OCI-LY1 (cell line): Measurements from ENCODE around the gene KIAA1549.

ENCODE experiments used
- H2AFZ ChIP-seq: fragments of 200-600 bp; sonication (generic), shearing (Covaris generic); 2 replicates; pipeline ENCODE4 v1.6.0; 2014; ENCODE audit warnings: antibody characterized with exemption, mild to moderate bottlenecking, low read length
- H3F3A ChIP-seq: fragments of 200-600 bp; sonication (generic), shearing (Covaris generic); 2 replicates; pipeline ENCODE4 v1.6.0; 2014; ENCODE audit warnings: mild to moderate bottlenecking, antibody characterized with exemption, low read length, moderate library complexity; ENCODE audit not compliant: insufficient read depth
- H3K27ac ChIP-seq: fragments of 200-600 bp; sonication (generic); 2 replicates; pipeline ENCODE4 v1.5.1; 2014; ENCODE audit warnings: low read length, mixed run types, mild to moderate bottlenecking, low read depth; ENCODE audit not compliant: poor library complexity, severe bottlenecking
- H3K27me3 ChIP-seq: fragments of 200-600 bp; sonication (generic); 2 replicates; pipeline ENCODE4 v1.6.0; 2014; ENCODE audit warnings: antibody characterized with exemption, mild to moderate bottlenecking, low read length, moderate library complexity; ENCODE audit not compliant: insufficient read depth
- H3K36me3 ChIP-seq: fragments of 200-600 bp; sonication (generic); 2 replicates; pipeline ENCODE4 v1.6.1; 2014; ENCODE audit warnings: mild to moderate bottlenecking, antibody characterized with exemption, low read length, moderate library complexity, mixed read lengths; ENCODE audit not compliant: insufficient read depth
- H3K4me1 ChIP-seq: fragments of 200-600 bp; sonication (generic); 2 replicates; pipeline ENCODE4 v1.5.1; 2014; ENCODE audit warnings: mild to moderate bottlenecking, low read length, moderate library complexity; ENCODE audit not compliant: insufficient read depth, severe bottlenecking
- H3K4me2 ChIP-seq: fragments of 200-600 bp; sonication (generic), shearing (Covaris generic); 2 replicates; pipeline ENCODE4 v1.6.1; 2014; ENCODE audit warnings: low read length
- H3K4me3 ChIP-seq: fragments of 200-600 bp; sonication (generic); 2 replicates; pipeline ENCODE4 v1.5.1; 2014; ENCODE audit warnings: low read length, low read depth, mild to moderate bottlenecking, mixed read lengths; ENCODE audit not compliant: poor library complexity, severe bottlenecking
- H3K79me2 ChIP-seq: fragments of 200-600 bp; shearing (Covaris generic); 2 replicates; pipeline ENCODE4 v1.6.1; 2016; ENCODE audit warnings: mixed run types, low read length, mixed read lengths; ENCODE audit not compliant: insufficient read depth
- H3K9ac ChIP-seq: fragments of 200-600 bp; sonication (generic), shearing (Covaris generic); 2 replicates; pipeline ENCODE4 v1.6.1; 2014; ENCODE audit warnings: mild to moderate bottlenecking, low read length, mixed read lengths
- H3K9me2 ChIP-seq: fragments of 200-600 bp; sonication (generic), shearing (Covaris generic); 2 replicates; pipeline ENCODE4 v1.6.1; 2014; ENCODE audit warnings: low read depth, mild to moderate bottlenecking, low read length, mixed read lengths
- H3K9me3 ChIP-seq: fragments of 200-600 bp; shearing (Covaris generic); 2 replicates; pipeline ENCODE4 v1.6.1; 2014; ENCODE audit warnings: low read length, mixed read lengths
- H4K20me1 ChIP-seq: fragments of 200-600 bp; sonication (generic), shearing (Covaris generic); 2 replicates; pipeline ENCODE4 v1.6.0; 2016; ENCODE audit warnings: mild to moderate bottlenecking, low read length; ENCODE audit not compliant: insufficient read depth
- EZH2 ChIP-seq: fragments of 200-600 bp; sonication (generic), shearing (Covaris generic); IDR thresholded peaks from 2 replicates; pipeline ENCODE4 v1.8.0; 2017; ENCODE audit warnings: borderline replicate concordance, mixed run types, mild to moderate bottlenecking, antibody characterized with exemption, low read length, moderate library complexity, mixed read lengths
- TF ChIP-seq, protein P1 (sequence below): fragments of 200-600 bp; sonication (generic), shearing (Covaris generic); IDR thresholded peaks from 2 replicates; pipeline ENCODE4 v1.5.1; 2017; ENCODE audit warnings: mild to moderate bottlenecking, antibody characterized with exemption, low read length, moderate library complexity, mixed read lengths

The KIAA1549 gene

GRCh38 chr7:138963675-138964074 is 17.5 kb downstream of the KIAA1549 start:
- TF ChIP-seq, protein P1, sequence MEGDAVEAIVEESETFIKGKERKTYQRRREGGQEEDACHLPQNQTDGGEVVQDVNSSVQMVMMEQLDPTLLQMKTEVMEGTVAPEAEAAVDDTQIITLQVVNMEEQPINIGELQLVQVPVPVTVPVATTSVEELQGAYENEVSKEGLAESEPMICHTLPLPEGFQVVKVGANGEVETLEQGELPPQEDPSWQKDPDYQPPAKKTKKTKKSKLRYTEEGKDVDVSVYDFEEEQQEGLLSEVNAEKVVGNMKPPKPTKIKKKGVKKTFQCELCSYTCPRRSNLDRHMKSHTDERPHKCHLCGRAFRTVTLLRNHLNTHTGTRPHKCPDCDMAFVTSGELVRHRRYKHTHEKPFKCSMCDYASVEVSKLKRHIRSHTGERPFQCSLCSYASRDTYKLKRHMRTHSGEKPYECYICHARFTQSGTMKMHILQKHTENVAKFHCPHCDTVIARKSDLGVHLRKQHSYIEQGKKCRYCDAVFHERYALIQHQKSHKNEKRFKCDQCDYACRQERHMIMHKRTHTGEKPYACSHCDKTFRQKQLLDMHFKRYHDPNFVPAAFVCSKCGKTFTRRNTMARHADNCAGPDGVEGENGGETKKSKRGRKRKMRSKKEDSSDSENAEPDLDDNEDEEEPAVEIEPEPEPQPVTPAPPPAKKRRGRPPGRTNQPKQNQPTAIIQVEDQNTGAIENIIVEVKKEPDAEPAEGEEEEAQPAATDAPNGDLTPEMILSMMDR: no peak
- no peak for TF ChIP-seq EZH2
- Histone ChIP-seq H3F3A (no peaks in the 10 kb centered on the region), H3K36me3 (no peaks in the 10 kb centered on the region), H4K20me1 (no peaks in the 10 kb centered on the region), H3K4me2 (no peak overlapping the region), H2AFZ (no peak overlapping the region), H3K79me2 (no peaks in the 10 kb centered on the region), H3K4me3 (no peak overlapping the region), H3K27me3 (0 out of 2 replicates have a peak, but pooled peaks cover 4% of the 10 kb centered on the region), H3K27ac (no peak overlapping the region), H3K4me1 (no peaks in the 10 kb centered on the region), H3K9me3 (no peaks in the 10 kb centered on the region), H3K9ac (no peak overlapping the region), H3K9me2 (no peaks in the 10 kb centered on the region)

DNA sequence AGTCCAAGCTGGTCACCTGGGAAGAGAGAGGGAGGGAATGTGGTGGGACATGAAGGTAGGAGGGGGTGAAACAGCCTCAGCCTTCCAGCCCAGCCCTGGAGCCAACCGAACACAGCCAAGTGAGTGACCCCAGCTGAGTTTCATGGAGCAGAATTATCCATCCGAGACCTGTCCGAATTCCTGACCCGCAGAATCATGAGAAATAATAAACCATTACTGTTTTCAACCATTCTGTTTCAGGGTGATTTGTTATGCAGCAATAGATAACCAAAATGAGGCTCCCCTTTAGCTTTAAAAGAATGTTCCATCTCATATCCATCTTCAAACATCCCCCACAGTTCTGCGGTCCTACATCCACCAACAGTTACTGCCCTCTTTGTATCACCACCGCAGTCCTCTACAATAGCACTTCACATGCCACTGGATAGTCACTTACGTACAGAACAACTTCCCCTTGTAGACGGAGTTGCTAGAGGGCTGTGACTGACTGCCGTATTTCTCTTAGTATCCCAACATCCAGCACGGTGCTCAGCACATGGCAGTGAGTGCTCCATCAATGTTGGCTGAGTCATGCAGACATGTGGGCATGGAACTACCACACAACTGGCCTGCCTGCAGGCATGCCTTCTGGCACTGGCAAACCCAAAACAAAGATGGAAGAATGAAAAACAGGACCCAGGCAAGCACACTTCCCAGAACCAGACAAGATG is 18.5 kb downstream of the KIAA1549 start:
- Histone ChIP-seq H3K79me2 (no peaks in the 10 kb centered on the region), H3K4me2 (no peak overlapping the region), H3K9me3 (no peaks in the 10 kb centered on the region), H3K4me3 (no peak overlapping the region), H2AFZ (no peak overlapping the region), H3K4me1 (no peaks in the 10 kb centered on the region), H3K36me3 (no peaks in the 10 kb centered on the region), H3K27ac (no peak overlapping the region), H4K20me1 (no peaks in the 10 kb centered on the region), H3K9ac (no peak overlapping the region), H3K9me2 (no peaks in the 10 kb centered on the region), H3K27me3 (0 out of 2 replicates have a peak, but pooled peaks cover 4% of the 10 kb centered on the region), H3F3A (no peaks in the 10 kb centered on the region)
- TF ChIP-seq, protein P1: no peak
- no peak for TF ChIP-seq EZH2

- no peaks in the 10 kb centered on the region for H3K36me3 ChIP-seq
- no peaks in the 10 kb centered on the region for H3F3A ChIP-seq
- no peak for TF ChIP-seq EZH2
- TF ChIP-seq, protein P1: no peak
- H3K4me2 ChIP-seq: no peak overlapping the region
- H3K9me2 ChIP-seq: no peaks in the 10 kb centered on the region
- 0 out of 2 replicates have a peak, but pooled peaks cover 4% of the 10 kb centered on the region for H3K27me3 ChIP-seq
- H3K27ac ChIP-seq: no peak overlapping the region
- no peak overlapping the region for H3K9ac ChIP-seq
- H3K4me3 ChIP-seq: no peak overlapping the region
- H3K9me3 ChIP-seq: no peaks in the 10 kb centered on the region
- no peaks in the 10 kb centered on the region for H3K4me1 ChIP-seq
- no peaks in the 10 kb centered on the region for H4K20me1 ChIP-seq
- no peak overlapping the region for H2AFZ ChIP-seq
- no peaks in the 10 kb centered on the region for H3K79me2 ChIP-seq
These were observed 20.0 kb downstream of the KIAA1549 start for GRCh38 chr7:138961159-138961558.
